Cardiac muscle cell (in vitro differentiated cells and primary cell): ENCODE results near the gene SLC18A3. TPM values are rescaled to one million over a fixed set of nuclear protein-coding genes. Genes with fewer than 3 reads are reported as not detected.
A peak's percentile ranks its signal among the peaks of the same experiment; 100 is the strongest.

Source experiments
- DNase-seq, 2 donors: peaks; one replicate each; pipeline versions ENCODE4 v3.0.0 to v3.0.0-alpha.2; 2010 to 2017; ENCODE audit warnings: low read depth in 1 of 2, low spot score in 1 of 2
- H3K27ac ChIP-seq: fragments of 200-600 bp; sonication (generic); 2 replicates; pipeline ENCODE4 v1.5.1; 2016
- H3K27me3 ChIP-seq: fragments of 200-600 bp; sonication (generic); 2 replicates; pipeline ENCODE4 v1.6.0; 2016; ENCODE audit warnings: control low read depth
- H3K36me3 ChIP-seq: fragments of 200-600 bp; sonication (generic); 2 replicates; pipeline ENCODE4 v1.5.1; 2016; ENCODE audit warnings: control low read depth
- H3K4me1 ChIP-seq: fragments of 200-600 bp; sonication (generic); 2 replicates; pipeline ENCODE4 v1.8.1; 2017; ENCODE audit warnings: low read depth, mild to moderate bottlenecking, mixed run types
- H3K4me3 ChIP-seq: fragments of 200-600 bp; sonication (generic); 2 replicates; pipeline ENCODE4 v1.5.1; 2016; ENCODE audit warnings: mild to moderate bottlenecking
- H3K9me3 ChIP-seq: fragments of 200-600 bp; sonication (generic); 2 replicates; pipeline ENCODE4 v1.5.1; 2017; ENCODE audit warnings: low read depth, mild to moderate bottlenecking, control low read depth
- CTCF ChIP-seq: IDR thresholded peaks from 2 replicates; pipeline ENCODE4 v1.5.1; 2012; ENCODE audit warnings: low read depth, mild to moderate bottlenecking, low read length
- polyA plus RNA-seq: library from polyadenylated mRNA; unstranded; fragments of >200 nt; fragmentation: Nextera tagmentation; extraction: Ambion mirVana; gene quantifications from 2 replicates; pipeline ENCODE4 v1.2.1, GENCODE V29; 2016
- total RNA-seq: library from RNA; depleted of rRNA; stranded (reverse); fragments of >200 nt; gene quantifications from 2 replicates; pipeline ENCODE4 v1.2.3, GENCODE V29; 2016

Gene SLC18A3
- total and polyA plus RNA-seq, 2 experiments from 2014 or later = not detected

- Histone ChIP-seq H3K36me3 (no peaks in the 10 kb centered on the region), H3K27me3 (no peaks in the 10 kb centered on the region), H3K4me1 (no peaks in the 10 kb centered on the region), H3K27ac (no peak overlapping the region), H3K9me3 (no peaks in the 10 kb centered on the region), H3K4me3 (no peak overlapping the region)
- no peak for TF ChIP-seq CTCF
- DNase-seq = no peak
These were observed 31.7 kb upstream of the SLC18A3 start for GRCh38 chr10:49578392-49578791.

- no peak for TF ChIP-seq CTCF
- no peaks in the 10 kb centered on the region for H3K27me3 ChIP-seq
- no peak for DNase-seq
- H3K9me3 ChIP-seq = no peaks in the 10 kb centered on the region
- no peaks in the 10 kb centered on the region for H3K36me3 ChIP-seq
- no peak overlapping the region for H3K4me3 ChIP-seq
- H3K4me1 ChIP-seq = no peaks in the 10 kb centered on the region
- no peak overlapping the region for H3K27ac ChIP-seq
These were observed 30.5 kb upstream of the SLC18A3 start for GRCh38 chr10:49579621-49580020.

GRCh38 chr10:49585387-49585786 is 24.7 kb upstream of the SLC18A3 start:
- DNase-seq = no peak
- H3K9me3 ChIP-seq = no peaks in the 10 kb centered on the region
- TF ChIP-seq CTCF = no peak
- H3K27me3 ChIP-seq = no peaks in the 10 kb centered on the region
- H3K4me3 ChIP-seq = no peak overlapping the region
- H3K36me3 ChIP-seq = no peaks in the 10 kb centered on the region
- no peaks in the 10 kb centered on the region for H3K4me1 ChIP-seq
- H3K27ac ChIP-seq = no peak overlapping the region

DNA sequence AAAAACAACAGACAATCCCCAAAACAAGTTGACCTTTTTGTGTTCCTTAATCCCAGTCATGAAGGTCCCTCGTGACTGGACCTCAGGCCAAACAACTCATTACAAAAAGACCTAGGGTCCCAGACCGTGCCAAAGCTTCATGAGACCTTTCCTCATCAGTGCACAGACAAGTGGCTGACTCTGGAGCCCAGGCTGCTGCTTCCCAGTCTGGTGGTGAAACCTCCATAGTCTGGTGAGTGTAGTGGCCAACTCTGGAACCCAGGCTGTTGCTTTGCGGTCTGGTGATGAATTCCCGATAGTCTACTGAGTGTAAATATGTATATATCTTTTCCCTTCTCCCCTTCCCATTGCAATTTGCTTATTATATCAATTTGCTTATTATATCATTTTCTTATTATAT is 22.1 kb upstream of the SLC18A3 start:
- no peaks in the 10 kb centered on the region for H3K9me3 ChIP-seq
- TF ChIP-seq CTCF = no peak
- H3K27me3 ChIP-seq = no peaks in the 10 kb centered on the region
- H3K36me3 ChIP-seq = no peaks in the 10 kb centered on the region
- no peak overlapping the region for H3K27ac ChIP-seq
- no peaks in the 10 kb centered on the region for H3K4me1 ChIP-seq
- no peak overlapping the region for H3K4me3 ChIP-seq
- DNase-seq = no peak

- Histone ChIP-seq H3K27me3 (peaks cover 8% of the 10 kb centered on the region), H3K4me3 (no peak overlapping the region), H3K27ac (no peak overlapping the region), H3K4me1 (no peaks in the 10 kb centered on the region), H3K9me3 (no peaks in the 10 kb centered on the region), H3K36me3 (no peaks in the 10 kb centered on the region)
- TF ChIP-seq CTCF = peak; percentile 99
- DNase-seq = peak; percentile 70 to 75
These were observed 17.2 kb upstream of the SLC18A3 start for GRCh38 chr10:49592726-49593563.
